Testis (tissue), 3 donors: ENCODE measurements around the gene ADAMTSL5. TPM values are rescaled to one million over a fixed set of nuclear protein-coding genes. Genes with fewer than 3 reads are reported as not detected.
"Not testable (repeated sequence)": the region's sequence is repeated elsewhere in the genome, so short reads cannot be mapped to it uniquely, and the experiment has no call there.

Experiments used
- DNase-seq: peaks from one replicate; pipeline ENCODE4 v3.0.0-alpha.2; 2019
- H3K27ac ChIP-seq, 2 donors: fragments of 200-600 bp; sonication (generic); one replicate each; pipeline ENCODE4 v1.5.1; 2019
- H3K27me3 ChIP-seq: fragments of 200-600 bp; sonication (generic); one replicate; pipeline ENCODE4 v1.5.1; 2019
- H3K36me3 ChIP-seq: fragments of 200-600 bp; sonication (generic); one replicate; pipeline ENCODE4 v1.5.1; 2017; ENCODE audit warnings: low read depth; ENCODE audit errors: missing control alignments
- H3K4me1 ChIP-seq: fragments of 200-600 bp; sonication (generic); one replicate; pipeline ENCODE4 v1.5.1; 2019
- H3K4me3 ChIP-seq, 2 donors: fragments of 200-600 bp; sonication (generic); one replicate each; pipeline ENCODE4 v1.5.1; 2017 to 2019
- H3K9me3 ChIP-seq: fragments of 200-600 bp; sonication (generic); one replicate; pipeline ENCODE4 v1.5.1; 2017
- CTCF ChIP-seq, 3 experiments: fragments of 450-650 bp in 2 of 3; fragments of 200-600 bp in 1 of 3; sonication (generic) in 1 of 3; IDR thresholded peaks; one replicate each; pipeline ENCODE4 v1.5.1; 2016 to 2019; ENCODE audit warnings: antibody characterized with exemption in 3 of 3, mild to moderate bottlenecking in 2 of 3, moderate library complexity in 1 of 3
- POLR2A ChIP-seq: fragments of 450-650 bp; IDR thresholded peaks from one replicate; pipeline ENCODE4 v1.6.1; 2017; ENCODE audit warnings: antibody characterized with exemption, mild to moderate bottlenecking, moderate library complexity
- WGBS, 2 donors: methylation state at CpG; one replicate each; pipeline ENCODE4 v1.1.5; 2018; 5-methylcytosine and 5-hydroxymethylcytosine counted together
- intact Hi-C: fragments of 100-400 bp; cut with DNase I; formaldehyde crosslinking; loops from one replicate; pipeline ENCODE4 v1.15.1; 2023; ENCODE audit warnings: low total_unique reads
- polyA plus RNA-seq: library from polyadenylated mRNA; stranded (reverse); fragments of 350-450 nt; fragmentation: Illumina TruSeq; extraction: RNeasy Lipid Tissue Mini Kit (QIAGEN cat#74804); gene quantifications from one replicate; pipeline ENCODE4 v1.2.3, GENCODE V29; 2014; ENCODE audit warnings: low read depth, low replicate concordance; ENCODE audit not compliant: insufficient read depth
- total RNA-seq, 2 donors: library from RNA; depleted of rRNA; stranded (reverse); fragments of >200 nt; gene quantifications; one replicate each; pipeline ENCODE4 v1.2.3, GENCODE V29; 2016

Gene ADAMTSL5
- total and polyA plus RNA-seq, 3 donors from 2014 or later, result 7.2 to 17.9 (median 10.7) TPM

DNA sequence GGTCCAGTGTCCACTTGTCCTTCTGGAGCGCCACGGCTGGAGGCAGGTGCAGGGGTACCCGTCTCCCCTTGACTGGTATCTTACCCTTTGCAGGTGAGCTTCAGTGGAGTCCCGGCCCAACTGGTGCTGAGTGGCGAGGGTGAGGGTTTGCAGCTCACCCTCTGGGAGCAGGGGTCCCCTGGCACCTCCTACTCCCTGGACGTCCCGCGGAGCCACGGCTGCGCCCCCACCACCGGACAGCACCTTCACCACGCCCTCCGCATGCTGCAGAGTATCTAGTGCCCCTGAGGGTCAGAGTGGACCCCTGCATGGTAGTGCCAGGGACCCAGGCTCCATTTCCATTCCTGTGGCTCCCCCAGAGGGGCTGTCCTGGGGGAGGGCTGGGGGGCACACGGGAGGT lies 22.2 kb upstream of the ADAMTSL5 start:
- Histone ChIP-seq H3K4me1 (peaks cover 16% of the 10 kb centered on the region), H3K4me3 (no peak overlapping the region), H3K9me3 (no peaks in the 10 kb centered on the region), H3K27me3 (no peaks in the 10 kb centered on the region), H3K36me3 (no peaks in the 10 kb centered on the region), H3K27ac (no peak overlapping the region)
- no peak for DNase-seq
- TF ChIP-seq CTCF (IDR thresholded peaks at IDR 0.05) (no peak), POLR2A (no peak)
- WGBS, 2 donors, result 77 to 93% methylated on average over 8 to 14 of the region's 14 CpGs
- intact Hi-C loops, result no loop called here

- H3K27ac ChIP-seq, result no peak overlapping the region
- WGBS, 2 donors, result 80 to 85% methylated on average over 5 to 7 of the region's 23 CpGs
- no peaks in the 10 kb centered on the region for H3K36me3 ChIP-seq
- TF ChIP-seq POLR2A, result no peak
- no peak for TF ChIP-seq CTCF (IDR thresholded peaks at IDR 0.05)
- H3K4me3 ChIP-seq, result no peak overlapping the region
- H3K27me3 ChIP-seq, result no peaks in the 10 kb centered on the region
- no peak for DNase-seq
- intact Hi-C loops, result no loop called here
- peaks cover 4% of the 10 kb centered on the region for H3K4me1 ChIP-seq
- H3K9me3 ChIP-seq, result no peaks in the 10 kb centered on the region
Measured at GRCh38 chr19:1533510-1534150, 20.8 kb upstream of the ADAMTSL5 start.

DNA sequence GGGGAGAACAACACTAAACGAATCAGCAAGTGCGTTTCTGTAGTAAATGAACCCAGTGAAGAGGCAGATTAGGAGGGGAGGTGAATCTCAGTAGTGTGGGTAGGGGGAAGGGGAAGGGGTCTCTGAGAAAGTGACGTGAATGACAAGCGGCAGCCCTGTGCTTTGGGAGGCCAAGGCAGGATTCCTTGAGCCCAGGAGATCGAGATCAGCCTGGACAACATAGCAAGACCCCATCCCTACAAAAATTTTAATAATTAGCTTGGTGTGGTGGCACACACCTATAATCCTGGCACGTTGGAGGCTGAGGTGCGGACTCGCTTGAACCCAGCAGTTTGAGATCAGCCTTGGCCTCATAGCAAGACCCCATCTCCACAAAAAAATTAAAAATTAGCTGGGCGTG lies 19.2 kb upstream of the ADAMTSL5 start:
- Histone ChIP-seq H3K4me3 (no peak overlapping the region), H3K9me3 (no peaks in the 10 kb centered on the region), H3K4me1 (no peaks in the 10 kb centered on the region), H3K36me3 (no peaks in the 10 kb centered on the region), H3K27me3 (no peaks in the 10 kb centered on the region), H3K27ac (no peak overlapping the region)
- no peak for DNase-seq
- TF ChIP-seq POLR2A, result no peak
- no peak for TF ChIP-seq CTCF (IDR thresholded peaks at IDR 0.05)
- intact Hi-C loops, result no loop called here
- WGBS, 2 donors, result 94 to 95% methylated on average over 9 of the region's 9 CpGs

- no peak for DNase-seq
- intact Hi-C loops, result no loop called here
- no peaks in the 10 kb centered on the region for H3K36me3 ChIP-seq
- H3K4me3 ChIP-seq, result no peak overlapping the region
- no peaks in the 10 kb centered on the region for H3K9me3 ChIP-seq
- WGBS, 2 donors, result 97 to 98% methylated on average over 11 of the region's 11 CpGs
- TF ChIP-seq POLR2A, result no peak
- TF ChIP-seq CTCF (IDR thresholded peaks at IDR 0.05), result no peak
- H3K4me1 ChIP-seq, result no peaks in the 10 kb centered on the region
- H3K27ac ChIP-seq, result no peak overlapping the region
- H3K27me3 ChIP-seq, result no peaks in the 10 kb centered on the region
Measured at GRCh38 chr19:1531587-1531986, 18.8 kb upstream of the ADAMTSL5 start.

DNA sequence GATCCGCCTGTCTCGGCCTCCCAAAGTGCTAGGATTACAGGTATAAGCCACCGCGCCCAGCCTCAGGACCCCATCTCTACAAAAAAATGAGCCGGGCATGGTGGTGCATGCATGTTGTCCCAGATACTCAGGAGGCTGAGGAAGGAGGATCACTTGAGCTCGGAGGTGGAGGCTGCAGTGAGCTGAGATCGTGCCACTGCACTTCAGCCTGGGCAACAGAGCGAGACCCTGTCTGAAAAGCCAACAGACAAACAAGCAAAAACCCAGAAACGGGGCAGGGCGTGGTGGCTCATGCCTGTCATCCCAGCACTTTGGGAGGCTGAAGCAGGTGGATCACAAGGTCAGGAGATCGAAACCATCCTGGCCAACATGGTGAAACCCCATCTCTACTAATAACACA lies 18.0 kb upstream of the ADAMTSL5 start:
- H3K27me3 ChIP-seq, H3K36me3 ChIP-seq, H3K9me3 ChIP-seq, H3K27ac ChIP-seq, intact Hi-C loops, H3K4me3 ChIP-seq, H3K4me1 ChIP-seq, DNase-seq: not testable (repeated sequence)
- WGBS, 2 donors, result 94 to 95% methylated on average over 7 to 11 of the region's 11 CpGs
